HG02571 (cell line): ENCODE measurements around the gene KLK3.

Experiments used
- ATAC-seq: cut with Tn5 transposase; IDR thresholded peaks from one replicate; pipeline ENCODE4 v1.9.1; 2021; ENCODE audit warnings: mild to moderate bottlenecking, moderate library complexity; ENCODE audit not compliant: unreplicated experiment

KLK3 gene

DNA sequence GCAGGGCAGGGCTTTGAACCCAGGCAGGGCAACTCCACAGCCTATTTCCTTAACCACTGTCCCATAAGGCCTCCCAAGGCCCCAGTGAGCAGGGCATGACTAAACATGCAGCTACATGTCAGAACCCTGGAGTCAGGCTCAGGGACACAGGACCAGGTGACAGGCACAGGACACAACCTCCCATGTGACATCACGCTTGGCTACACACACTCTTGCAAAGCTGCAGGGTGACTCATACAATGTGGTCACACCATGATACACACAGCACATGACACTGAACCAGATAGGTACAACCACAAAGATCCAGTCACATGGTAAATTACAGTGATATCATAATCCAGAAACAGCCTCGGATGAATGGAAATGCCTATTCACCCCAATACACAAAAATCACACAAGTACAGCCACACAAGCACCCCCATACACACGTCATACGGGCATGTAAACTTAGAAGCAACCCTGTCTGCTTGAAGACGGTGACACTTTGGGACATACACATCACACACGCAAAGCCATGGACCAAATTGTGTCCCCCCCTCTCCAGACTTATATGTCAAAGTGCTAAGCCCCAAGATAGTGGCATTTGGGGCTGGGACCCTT, 42.0 kb downstream of the KLK3 start:
- ATAC-seq = peak; percentile 67

GRCh38 chr19:50897191-50897607, 42.5 kb downstream of the KLK3 start:
- ATAC-seq = peak; percentile 28

GRCh38 chr19:50897612-50898011, 42.9 kb downstream of the KLK3 start:
- ATAC-seq = no peak

- no peak for ATAC-seq
Observed at GRCh38 chr19:50898018-50898417, 43.3 kb downstream of the KLK3 start.

DNA sequence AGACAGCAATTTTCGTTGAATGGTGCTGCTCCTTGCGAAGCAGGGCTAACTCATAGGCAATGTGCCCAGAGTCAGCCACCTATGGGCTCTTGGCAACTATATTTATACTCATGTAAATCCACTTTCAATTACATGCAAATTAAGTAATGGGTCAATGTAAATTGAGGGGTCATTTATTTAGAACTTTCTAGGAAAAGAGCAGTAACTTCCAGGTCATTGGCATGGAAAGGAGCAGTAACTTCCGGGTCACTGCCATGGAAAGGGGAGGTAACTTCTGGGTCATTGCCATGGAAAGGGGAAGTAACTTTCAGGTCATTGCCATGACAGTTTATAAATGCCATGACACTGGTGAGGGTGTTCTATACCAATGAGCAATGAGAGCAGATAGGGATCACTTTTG, 44.9 kb downstream of the KLK3 start:
- no peak for ATAC-seq

DNA sequence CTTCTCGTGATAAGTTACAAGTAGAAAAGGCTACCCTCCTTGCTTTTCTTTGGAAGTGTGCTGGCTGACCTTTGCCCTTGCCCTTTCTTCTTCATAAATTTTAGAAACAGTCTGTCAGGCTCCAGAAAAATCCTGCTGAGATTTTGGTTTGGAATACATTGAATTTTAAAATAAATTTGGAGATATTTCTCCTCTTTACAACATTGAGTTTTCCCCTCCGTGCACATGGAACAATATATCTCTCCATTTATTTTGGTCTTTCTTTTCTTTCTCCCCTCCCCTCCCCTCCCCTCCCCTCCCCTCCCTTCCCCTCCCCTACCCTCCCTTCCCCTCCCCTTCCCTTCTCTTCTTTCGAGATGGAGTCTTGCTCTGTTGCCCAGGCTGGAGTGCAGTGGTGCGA, 47.9 kb downstream of the KLK3 start:
- no peak for ATAC-seq

DNA sequence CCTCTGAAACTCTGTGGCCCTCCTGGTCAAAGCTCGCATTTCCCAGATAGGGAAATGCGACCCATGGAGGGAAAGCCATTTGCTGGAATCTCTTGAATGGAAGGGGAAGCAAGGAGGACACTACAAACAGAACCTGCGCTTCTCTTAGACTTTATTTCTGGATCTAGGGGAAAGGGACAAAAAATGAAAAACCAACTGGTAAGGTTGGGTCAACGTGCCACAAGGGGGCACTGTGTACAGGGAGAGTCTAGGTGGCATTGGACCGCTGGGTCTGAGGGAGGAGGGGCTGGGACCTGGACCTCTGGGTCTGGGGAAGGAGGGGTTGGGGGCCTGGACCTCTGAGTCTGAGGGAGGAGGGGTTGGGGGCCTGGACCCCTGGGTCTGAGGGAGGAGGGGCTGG, 51.5 kb downstream of the KLK3 start:
- no peak for ATAC-seq

DNA sequence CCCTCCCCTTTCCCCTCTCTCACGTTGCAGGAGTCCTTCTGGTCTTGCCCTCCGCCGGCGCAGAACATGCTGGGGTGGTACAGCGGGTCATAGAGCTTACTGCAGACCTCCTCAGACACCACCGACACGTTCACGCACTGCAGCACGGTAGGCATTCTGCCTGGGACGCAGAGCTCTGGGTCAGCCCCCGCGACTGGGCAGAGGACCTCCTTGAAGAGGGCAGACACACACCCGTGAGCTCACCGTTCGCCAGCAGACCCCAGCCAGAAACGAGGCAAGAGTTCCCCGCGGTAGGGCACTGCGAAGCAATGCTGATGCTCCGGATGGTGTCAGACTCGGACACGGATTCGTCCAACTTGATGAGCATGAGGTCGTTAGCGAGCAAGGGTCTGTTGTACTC, 53.6 kb downstream of the KLK3 start:
- no peak for ATAC-seq

- no peak for ATAC-seq
Observed at GRCh38 chr19:50909240-50910070, 54.7 kb downstream of the KLK3 start.
